Endothelial cell of umbilical vein (primary cell): ENCODE data around the gene HIVEP1. TPM values are rescaled to one million over a fixed set of nuclear protein-coding genes. Genes with fewer than 3 reads are reported as not detected.

Experiments
- BruUV-seq: library from RNA; stranded (reverse); fragments of 400-500 nt; replicated peaks from 2 replicates; lab custom pipeline; 2021; lab: Mats Ljungman, UMichigan
- CTCF ChIA-PET: fragments of 300-600, 350-600 bp; sonication (Branson Sonifier 250); formaldehyde crosslinking; loops from one replicate; lab custom pipeline; 2021; ENCODE audit warnings: antibody characterized with exemption, inconsistent platforms; lab: Charles Lee
- POLR2A ChIA-PET: fragments of 300-600, 350-600 bp; sonication (Branson Sonifier 250); formaldehyde crosslinking; loops from one replicate; lab custom pipeline; 2021; ENCODE audit warnings: antibody characterized with exemption, inconsistent platforms; lab: Charles Lee
- DNase-seq: peaks from one replicate; pipeline ENCODE4 v3.0.0-alpha.2; 2011; ENCODE audit warnings: low read depth, low spot score
- FAIRE-seq: peaks from 2 replicates; lab custom pipeline; 2011; peaks lifted over from hg19 to GRCh38; lab: Jason Lieb, UNC
- H2AFZ ChIP-seq: 2 replicates; pipeline ENCODE4 v1.6.0; 2012; ENCODE audit warnings: low read depth, low read length, control low read depth, inconsistent platforms
- H3K27ac ChIP-seq: 2 replicates; pipeline ENCODE4 v1.5.1; 2011; ENCODE audit warnings: low read depth, mild to moderate bottlenecking, control low read depth, low read length, moderate library complexity; ENCODE audit not compliant: insufficient read depth
- H3K27me3 ChIP-seq, 2 experiments: 2 replicates each; pipeline versions ENCODE4 v1.6.0 to v1.6.1; 2011; ENCODE audit warnings: low read length in 2 of 2, mixed read lengths in 1 of 2; ENCODE audit not compliant: control insufficient read depth in 2 of 2, insufficient read depth in 2 of 2
- H3K36me3 ChIP-seq, 2 experiments: 2 replicates in 1 of 2; 3 replicates in 1 of 2; pipeline ENCODE4 v1.5.1; 2011; ENCODE audit warnings: low read length in 2 of 2, mild to moderate bottlenecking in 1 of 2, moderate library complexity in 1 of 2; ENCODE audit not compliant: control insufficient read depth in 2 of 2, insufficient read depth in 2 of 2; ENCODE audit errors: extremely low read depth in 1 of 2
- H3K4me1 ChIP-seq: 3 replicates; pipeline ENCODE4 v1.5.1; 2011; ENCODE audit warnings: mild to moderate bottlenecking, low read length; ENCODE audit not compliant: control insufficient read depth, insufficient read depth; ENCODE audit errors: extremely low read depth
- H3K4me2 ChIP-seq: 2 replicates; pipeline ENCODE4 v1.6.1; 2011; ENCODE audit warnings: low read length, control low read depth, mixed read lengths; ENCODE audit not compliant: insufficient read depth
- H3K4me3 ChIP-seq, 3 experiments: fragments of 200-600 bp in 1 of 3; sonication (generic), shearing (Covaris generic) in 1 of 3; replicated peaks in 1 of 3; 2 replicates each; pipeline ENCODE4 v1.5.1; 2011 to 2016; ENCODE audit warnings: control low read depth in 3 of 3, low read length in 3 of 3, mild to moderate bottlenecking in 2 of 3, inconsistent platforms in 1 of 3, low read depth in 1 of 3, moderate library complexity in 1 of 3; ENCODE audit not compliant: insufficient read depth in 1 of 3
- H3K79me2 ChIP-seq: 2 replicates; pipeline ENCODE4 v1.6.0; 2012; ENCODE audit warnings: low read length, inconsistent platforms; ENCODE audit not compliant: control insufficient read depth, insufficient read depth
- H3K9ac ChIP-seq: replicated peaks from 2 replicates; pipeline ENCODE3; 2011; ENCODE audit warnings: low read length, control low read depth; ENCODE audit not compliant: insufficient read depth; ENCODE audit errors: extremely low read depth
- H3K9me1 ChIP-seq: replicated peaks from 3 replicates; pipeline ENCODE4 v1.6.0; 2011; ENCODE audit warnings: mild to moderate bottlenecking, low read length; ENCODE audit not compliant: control insufficient read depth, insufficient read depth; ENCODE audit errors: extremely low read depth
- H3K9me3 ChIP-seq: replicated peaks from 2 replicates; pipeline ENCODE4 v1.5.1; 2012; ENCODE audit warnings: low read length, inconsistent platforms; ENCODE audit not compliant: control insufficient read depth, insufficient read depth
- H4K20me1 ChIP-seq: replicated peaks from 2 replicates; pipeline ENCODE3; 2011; ENCODE audit warnings: mild to moderate bottlenecking, low read length; ENCODE audit not compliant: control insufficient read depth, insufficient read depth; ENCODE audit errors: extremely low read depth
- EZH2 ChIP-seq: IDR thresholded peaks from 2 replicates; pipeline ENCODE4 v1.6.1; 2012; ENCODE audit warnings: borderline replicate concordance, low read depth, mild to moderate bottlenecking, moderate library complexity, low read length, inconsistent platforms; ENCODE audit not compliant: severe bottlenecking
- FOS ChIP-seq: IDR thresholded peaks from 2 replicates; pipeline ENCODE4 v1.6.1; 2011; ENCODE audit warnings: mild to moderate bottlenecking, low read length, moderate library complexity, borderline replicate concordance; ENCODE audit not compliant: insufficient read depth
- GATA2 ChIP-seq: IDR thresholded peaks from 2 replicates; pipeline ENCODE4 v1.7.0; 2011; ENCODE audit warnings: low read depth, mild to moderate bottlenecking, moderate library complexity, mixed read lengths, low read length; ENCODE audit not compliant: insufficient read length, insufficient read depth
- JUN ChIP-seq: IDR thresholded peaks from 2 replicates; pipeline ENCODE4 v1.6.1; 2011; ENCODE audit warnings: borderline replicate concordance, low read depth; ENCODE audit not compliant: insufficient read length, insufficient read depth
- MYC ChIP-seq: IDR thresholded peaks from one replicate; pipeline ENCODE4 v1.6.1; 2011; ENCODE audit warnings: mild to moderate bottlenecking, low read depth, low read length
- POLR2A ChIP-seq: IDR thresholded peaks from 2 replicates; pipeline ENCODE4 v1.6.1; 2012; ENCODE audit warnings: low read depth, mild to moderate bottlenecking, control low read depth, low read length
- POLR2AphosphoS5 ChIP-seq: IDR thresholded peaks from 2 replicates; pipeline ENCODE4 v1.6.1; 2012; ENCODE audit warnings: low read depth, mild to moderate bottlenecking, control low read depth, low read length, moderate library complexity; ENCODE audit not compliant: insufficient read depth
- dilution Hi-C: fragments of 300-500 bp; cut with MboI; formaldehyde crosslinking; loops from one replicate; pipeline ENCODE4 v1.15.0; 2019; ENCODE audit warnings: low sequenced_read_pairs; ENCODE audit not compliant: extremely low pct_ligation_motif_present
- intact Hi-C: fragments of 100-400 bp; cut with micrococcal nuclease; formaldehyde crosslinking; loops from one replicate; pipeline ENCODE4 v1.10.0; 2022
- polyA plus RNA-seq, 4 experiments: library from polyadenylated mRNA; depleted of rRNA in 3 of 4; stranded (reverse) in 3 of 4; unstranded in 1 of 4; fragments of >200 nt; gene quantifications; 2 replicates each; pipeline versions ENCODE4 v1.2.1 to v1.2.3, GENCODE V29; 2011 to 2012; ENCODE audit warnings: missing spikeins in 1 of 4
- total RNA-seq: library from RNA; stranded (reverse); gene quantifications from 2 replicates; pipeline ENCODE4 v1.2.3, GENCODE V29; 2021
- TF ChIP-seq, protein P1 (sequence below): IDR thresholded peaks from 2 replicates; pipeline ENCODE4 v1.6.1; 2011; ENCODE audit not compliant: insufficient read depth, insufficient read length
- TF ChIP-seq, protein P2 (sequence below), 2 donors: IDR thresholded peaks; 1 replicate in 1 of 2; 2 replicates in 1 of 2; pipeline ENCODE4 v1.5.1; 2011; ENCODE audit warnings: low read length in 2 of 2, mild to moderate bottlenecking in 2 of 2, moderate library complexity in 2 of 2, control low read depth in 1 of 2, inconsistent platforms in 1 of 2, low read depth in 1 of 2; ENCODE audit not compliant: insufficient read depth in 1 of 2; ENCODE audit errors: extremely low read depth in 1 of 2

Gene HIVEP1
- total and polyA plus RNA-seq, 2 donors (not counting 3 experiments of a cell fraction or from before 2014, with no cell fraction given) = 33.5 to 49.2 TPM

DNA sequence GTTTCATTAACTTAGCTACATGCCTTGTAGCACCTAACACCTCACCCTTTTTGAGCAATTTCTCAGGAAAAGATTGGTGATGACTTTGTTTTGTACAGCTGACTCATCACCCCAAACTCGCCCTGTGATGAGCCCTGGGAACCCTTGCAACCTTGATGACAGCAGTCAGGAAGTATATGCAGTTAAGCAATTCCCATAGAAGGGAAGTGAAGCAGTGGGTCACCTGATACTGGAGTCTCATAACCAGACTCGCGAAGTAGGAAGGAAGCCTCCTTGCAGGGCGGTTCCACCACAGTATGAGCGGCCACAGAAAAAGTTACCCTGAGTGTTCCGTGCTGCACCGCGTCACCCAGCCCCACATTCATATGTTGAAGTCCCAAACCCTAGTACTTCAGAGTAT lies 196.1 kb downstream of the HIVEP1 start:
- H3K9ac ChIP-seq = no peak overlapping the region
- H3K27me3 ChIP-seq = no peaks in the 10 kb centered on the region
- H3K36me3 ChIP-seq = no peaks in the 10 kb centered on the region
- dilution Hi-C loops = no loop called here
- intact Hi-C loops = no loop called here
- no peak overlapping the region for H3K4me2 ChIP-seq
- H3K9me3 ChIP-seq = no peaks in the 10 kb centered on the region
- H2AFZ ChIP-seq = no peak overlapping the region
- no peak overlapping the region for H3K4me3 ChIP-seq
- DNase-seq (peak; percentile 5), FAIRE-seq (no peak)
- no peaks in the 10 kb centered on the region for H3K79me2 ChIP-seq
- H3K4me1 ChIP-seq = peaks cover 2% of the 10 kb centered on the region
- H3K9me1 ChIP-seq = no peaks in the 10 kb centered on the region
- BruUV-seq = no TSS peak
- ChIA-PET CTCF (no interaction called here), POLR2A (no interaction called here)
- TF ChIP-seq, protein P1, sequence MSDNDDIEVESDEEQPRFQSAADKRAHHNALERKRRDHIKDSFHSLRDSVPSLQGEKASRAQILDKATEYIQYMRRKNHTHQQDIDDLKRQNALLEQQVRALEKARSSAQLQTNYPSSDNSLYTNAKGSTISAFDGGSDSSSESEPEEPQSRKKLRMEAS = no peak
- no peak for TF ChIP-seq GATA2
- TF ChIP-seq FOS = no peak
- TF ChIP-seq POLR2AphosphoS5 = no peak
- TF ChIP-seq EZH2 = no peak
- no peak for TF ChIP-seq POLR2A
- TF ChIP-seq JUN = no peak
- TF ChIP-seq, protein P2, sequence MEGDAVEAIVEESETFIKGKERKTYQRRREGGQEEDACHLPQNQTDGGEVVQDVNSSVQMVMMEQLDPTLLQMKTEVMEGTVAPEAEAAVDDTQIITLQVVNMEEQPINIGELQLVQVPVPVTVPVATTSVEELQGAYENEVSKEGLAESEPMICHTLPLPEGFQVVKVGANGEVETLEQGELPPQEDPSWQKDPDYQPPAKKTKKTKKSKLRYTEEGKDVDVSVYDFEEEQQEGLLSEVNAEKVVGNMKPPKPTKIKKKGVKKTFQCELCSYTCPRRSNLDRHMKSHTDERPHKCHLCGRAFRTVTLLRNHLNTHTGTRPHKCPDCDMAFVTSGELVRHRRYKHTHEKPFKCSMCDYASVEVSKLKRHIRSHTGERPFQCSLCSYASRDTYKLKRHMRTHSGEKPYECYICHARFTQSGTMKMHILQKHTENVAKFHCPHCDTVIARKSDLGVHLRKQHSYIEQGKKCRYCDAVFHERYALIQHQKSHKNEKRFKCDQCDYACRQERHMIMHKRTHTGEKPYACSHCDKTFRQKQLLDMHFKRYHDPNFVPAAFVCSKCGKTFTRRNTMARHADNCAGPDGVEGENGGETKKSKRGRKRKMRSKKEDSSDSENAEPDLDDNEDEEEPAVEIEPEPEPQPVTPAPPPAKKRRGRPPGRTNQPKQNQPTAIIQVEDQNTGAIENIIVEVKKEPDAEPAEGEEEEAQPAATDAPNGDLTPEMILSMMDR (IDR thresholded peaks at IDR 0.05; ENCODE audit: extremely low read depth in 1 of 2, insufficient read depth in 1 of 2, low read depth in 1 of 2, low read length in 2 of 2) = no peak
- TF ChIP-seq MYC = no peak
- no peak overlapping the region for H3K27ac ChIP-seq
- no peaks in the 10 kb centered on the region for H4K20me1 ChIP-seq
